Measurements from ENCODE around the gene CDH12. TPM values are rescaled to one million over a fixed set of nuclear protein-coding genes. Genes with fewer than 3 reads are reported as not detected.

The CDH12 gene
- total RNA-seq, 4 donors from 2014 or later, result not detected

- no peak for DNase-seq (ENCODE audit: extremely low spot score)
- Histone ChIP-seq H3K27ac (replicated peaks in 1 of 4) (no peak overlapping the region), H3K36me3 (no peaks in the 10 kb centered on the region), H3K9me3 (no peaks in the 10 kb centered on the region), H3K4me1 (no peaks in the 10 kb centered on the region), H3K4me3 (no peak overlapping the region), H3K27me3 (no peaks in the 10 kb centered on the region)
- no peak for TF ChIP-seq EP300 (IDR thresholded peaks at IDR 0.05)
- TF ChIP-seq POLR2AphosphoS5 (IDR thresholded peaks at IDR 0.05), result no peak
- intact Hi-C loops (cut with DNase I), result no loop called here
- 84% methylated on average over 3 of the region's 3 CpGs for WGBS
Observed at GRCh38 chr5:22470408-22470807, 382.7 kb downstream of the CDH12 start.

DNA sequence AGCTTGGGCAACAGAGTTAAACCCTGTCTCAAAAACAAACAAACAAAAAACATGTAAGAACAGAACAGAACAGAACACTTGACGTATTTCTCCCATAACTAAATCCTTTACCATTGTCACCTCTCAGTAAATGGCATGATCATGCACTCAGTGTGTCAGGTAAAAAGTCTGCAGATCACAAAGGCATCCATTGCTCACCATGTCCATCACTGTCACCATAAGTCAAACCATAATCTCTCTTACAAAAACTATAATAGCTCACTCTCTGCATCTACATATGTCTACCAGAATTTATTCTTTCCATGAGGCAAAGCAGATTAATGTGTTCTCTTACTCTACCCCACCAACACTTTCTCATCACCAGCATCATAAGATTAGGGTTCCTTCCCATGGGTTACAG, 387.5 kb downstream of the CDH12 start:
- no peak overlapping the region for H3K27ac ChIP-seq (replicated peaks in 1 of 4)
- TF ChIP-seq EP300 (IDR thresholded peaks at IDR 0.05), result no peak
- no peak for TF ChIP-seq POLR2AphosphoS5 (IDR thresholded peaks at IDR 0.05)
- no peak for TF ChIP-seq POLR2A (IDR thresholded peaks at IDR 0.05; ENCODE audit: low read depth)
- TF ChIP-seq CTCF (IDR thresholded peaks at IDR 0.05), result no peak
- H3K27me3 ChIP-seq, result no peaks in the 10 kb centered on the region
- DNase-seq (ENCODE audit: extremely low spot score), result no peak
- WGBS, result 80% methylated on average over 1 of the region's 1 CpG
- no peak overlapping the region for H3K4me3 ChIP-seq
- no peaks in the 10 kb centered on the region for H3K4me1 ChIP-seq
- no peaks in the 10 kb centered on the region for H3K36me3 ChIP-seq
- intact Hi-C loops (cut with DNase I), result no loop called here
- no peaks in the 10 kb centered on the region for H3K9me3 ChIP-seq

GRCh38 chr5:22465177-22465576, 388.0 kb downstream of the CDH12 start:
- H3K4me3 ChIP-seq, result no peak overlapping the region
- no peaks in the 10 kb centered on the region for H3K9me3 ChIP-seq
- TF ChIP-seq POLR2AphosphoS5 (IDR thresholded peaks at IDR 0.05) (no peak), EP300 (IDR thresholded peaks at IDR 0.05) (no peak), POLR2A (IDR thresholded peaks at IDR 0.05; ENCODE audit: low read depth) (no peak), CTCF (IDR thresholded peaks at IDR 0.05) (no peak)
- no peak for DNase-seq (ENCODE audit: extremely low spot score)
- WGBS, result 77% methylated on average over 3 of the region's 3 CpGs
- no peak overlapping the region for H3K27ac ChIP-seq (replicated peaks in 1 of 4)
- no peaks in the 10 kb centered on the region for H3K36me3 ChIP-seq
- no peaks in the 10 kb centered on the region for H3K27me3 ChIP-seq
- no peaks in the 10 kb centered on the region for H3K4me1 ChIP-seq
- intact Hi-C loops (cut with DNase I), result no loop called here

DNA sequence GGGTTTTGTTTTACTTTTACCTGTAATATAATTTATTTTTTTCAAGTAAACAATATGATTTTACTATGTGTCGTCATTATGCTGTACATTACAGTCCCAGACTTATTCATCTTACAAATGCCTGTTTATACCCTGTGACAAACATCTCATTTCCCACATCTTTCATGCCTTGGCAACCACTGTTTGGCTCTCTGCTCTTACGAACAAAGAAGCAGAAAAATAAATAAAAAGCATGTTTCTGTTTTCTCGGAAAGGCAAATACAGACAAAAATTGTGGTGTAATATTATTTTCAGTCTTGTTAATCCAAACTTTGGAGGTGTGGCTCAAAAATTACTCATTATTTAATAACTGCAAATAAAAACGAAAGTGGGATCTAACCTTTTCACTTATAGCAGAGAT, 393.0 kb downstream of the CDH12 start:
- H3K36me3 ChIP-seq, result no peaks in the 10 kb centered on the region
- no peak for DNase-seq (ENCODE audit: extremely low spot score)
- H3K27ac ChIP-seq (replicated peaks in 1 of 4), result no peak overlapping the region
- no peaks in the 10 kb centered on the region for H3K9me3 ChIP-seq
- H3K4me3 ChIP-seq, result no peak overlapping the region
- intact Hi-C loops (cut with DNase I), result no loop called here
- H3K4me1 ChIP-seq, result no peaks in the 10 kb centered on the region
- TF ChIP-seq POLR2AphosphoS5 (IDR thresholded peaks at IDR 0.05) (no peak), POLR2A (IDR thresholded peaks at IDR 0.05; ENCODE audit: low read depth) (no peak), EP300 (IDR thresholded peaks at IDR 0.05) (no peak), CTCF (IDR thresholded peaks at IDR 0.05) (no peak)
- H3K27me3 ChIP-seq, result no peaks in the 10 kb centered on the region
- 55% methylated on average over 4 of the region's 4 CpGs for WGBS

DNA sequence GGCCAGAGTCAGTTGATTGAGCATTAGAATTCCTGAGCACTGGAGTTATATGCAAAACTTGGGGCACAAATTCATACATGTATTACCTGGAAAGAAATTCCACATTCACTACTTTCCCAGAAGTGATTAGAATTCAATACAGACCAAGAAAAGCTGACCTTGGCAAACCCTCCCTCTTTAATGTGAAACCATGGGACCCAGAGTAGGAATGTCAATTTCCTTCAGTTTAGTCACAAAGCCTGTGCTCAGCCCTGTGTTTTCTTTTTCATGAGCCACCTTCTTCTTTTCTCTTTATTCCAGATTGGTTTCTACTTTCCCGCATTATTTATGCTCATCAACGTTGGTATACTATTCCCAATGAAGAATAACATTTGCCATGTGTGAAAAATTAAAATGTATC, 420.2 kb downstream of the CDH12 start:
- no peak overlapping the region for H3K27ac ChIP-seq (replicated peaks in 1 of 4)
- H3K9me3 ChIP-seq, result no peaks in the 10 kb centered on the region
- no peaks in the 10 kb centered on the region for H3K27me3 ChIP-seq
- no peak for TF ChIP-seq CTCF (IDR thresholded peaks at IDR 0.05)
- TF ChIP-seq POLR2AphosphoS5 (IDR thresholded peaks at IDR 0.05), result no peak
- TF ChIP-seq EP300 (IDR thresholded peaks at IDR 0.05), result no peak
- TF ChIP-seq POLR2A (IDR thresholded peaks at IDR 0.05; ENCODE audit: low read depth), result no peak
- 85% methylated on average over 2 of the region's 2 CpGs for WGBS
- no peaks in the 10 kb centered on the region for H3K36me3 ChIP-seq
- no peak for DNase-seq (ENCODE audit: extremely low spot score)
- H3K4me3 ChIP-seq, result no peak overlapping the region
- H3K4me1 ChIP-seq, result no peaks in the 10 kb centered on the region
- intact Hi-C loops (cut with DNase I), result no loop called here
